Liver (tissue), 9 donors: ENCODE measurements around the gene LRRC45. TPM values are rescaled to one million over a fixed set of nuclear protein-coding genes. Genes with fewer than 3 reads are reported as not detected.

Experiments
- DNase-seq: peaks from one replicate; pipeline ENCODE4 v3.0.0-alpha.2; 2017; ENCODE audit warnings: low spot score
- H3K27ac ChIP-seq, 2 donors: one replicate each; pipeline ENCODE4 v1.7.0; 2013; ENCODE audit warnings: inconsistent platforms in 2 of 2, low read length in 2 of 2, control low read depth in 1 of 2, low read depth in 1 of 2, mild to moderate bottlenecking in 1 of 2
- H3K27me3 ChIP-seq, 4 donors: one replicate each; pipeline versions ENCODE4 v1.6.1 to v1.7.0; 2013; ENCODE audit warnings: low read length in 3 of 4, inconsistent platforms in 1 of 4, mild to moderate bottlenecking in 1 of 4, moderate library complexity in 1 of 4; ENCODE audit not compliant: control insufficient read depth in 4 of 4, insufficient read depth in 4 of 4
- H3K36me3 ChIP-seq, 4 donors: one replicate each; pipeline versions ENCODE4 v1.6.1 to v1.7.0; 2013; ENCODE audit warnings: low read length in 3 of 4, mild to moderate bottlenecking in 3 of 4, low read depth in 1 of 4, moderate library complexity in 1 of 4; ENCODE audit not compliant: control insufficient read depth in 4 of 4, insufficient read depth in 3 of 4
- H3K4me1 ChIP-seq, 4 donors: one replicate each; pipeline versions ENCODE4 v1.6.1 to v1.7.0; 2013; ENCODE audit warnings: low read length in 3 of 4, mild to moderate bottlenecking in 3 of 4, moderate library complexity in 1 of 4; ENCODE audit not compliant: control insufficient read depth in 4 of 4, insufficient read depth in 4 of 4
- H3K4me3 ChIP-seq, 3 donors: one replicate each; pipeline versions ENCODE4 v1.6.1 to v1.7.0; 2013; ENCODE audit warnings: low read length in 3 of 3, control low read depth in 1 of 3, low read depth in 1 of 3, mild to moderate bottlenecking in 1 of 3
- H3K9ac ChIP-seq, 2 donors: one replicate each; pipeline ENCODE4 v1.7.0; 2013; ENCODE audit warnings: low read length in 2 of 2, mild to moderate bottlenecking in 2 of 2, moderate library complexity in 2 of 2, control low read depth in 1 of 2, low read depth in 1 of 2
- H3K9me3 ChIP-seq, 4 donors: one replicate each; pipeline versions ENCODE4 v1.6.1 to v1.7.0; 2013; ENCODE audit warnings: low read length in 3 of 4; ENCODE audit not compliant: control insufficient read depth in 4 of 4
- EGR1 ChIP-seq, 2 donors: IDR thresholded peaks; 2 replicates each; pipeline ENCODE4 v1.6.1; 2016 to 2018; ENCODE audit warnings: antibody characterized with exemption in 2 of 2, low read depth in 2 of 2
- FOXA1 ChIP-seq: IDR thresholded peaks from 2 replicates; pipeline ENCODE4 v1.6.1; 2016; ENCODE audit warnings: antibody characterized with exemption
- FOXA2 ChIP-seq: IDR thresholded peaks from 2 replicates; pipeline ENCODE4 v1.6.1; 2016; ENCODE audit warnings: antibody characterized with exemption
- GABPA ChIP-seq, 2 donors: IDR thresholded peaks in 1 of 2; conservative IDR thresholded peaks in 1 of 2; 2 replicates each; pipeline ENCODE4 v1.6.1; 2016; ENCODE audit warnings: antibody characterized with exemption in 2 of 2, mild to moderate bottlenecking in 1 of 2, moderate library complexity in 1 of 2
- HNF4A ChIP-seq, 2 donors: conservative IDR thresholded peaks; 2 replicates each; pipeline ENCODE4 v1.6.1; 2016; ENCODE audit warnings: antibody characterized with exemption in 2 of 2, mild to moderate bottlenecking in 2 of 2
- HNF4G ChIP-seq: IDR thresholded peaks from 2 replicates; pipeline ENCODE4 v1.6.1; 2016; ENCODE audit warnings: antibody characterized with exemption
- JUND ChIP-seq, 2 donors: IDR thresholded peaks; 2 replicates each; pipeline ENCODE4 v1.6.1; 2016; ENCODE audit warnings: antibody characterized with exemption in 2 of 2
- NR2F2 ChIP-seq: IDR thresholded peaks from 2 replicates; pipeline ENCODE4 v1.6.1; 2016; ENCODE audit warnings: antibody characterized with exemption
- RAD21 ChIP-seq, 2 donors: IDR thresholded peaks; 2 replicates each; pipeline ENCODE4 v1.6.1; 2016; ENCODE audit warnings: antibody characterized with exemption in 2 of 2, mild to moderate bottlenecking in 2 of 2
- RXRA ChIP-seq, 2 donors: IDR thresholded peaks; 2 replicates each; pipeline ENCODE4 v1.6.1; 2017 to 2018; ENCODE audit warnings: antibody characterized with exemption in 2 of 2, mild to moderate bottlenecking in 1 of 2
- TAF1 ChIP-seq: conservative IDR thresholded peaks from 2 replicates; pipeline ENCODE4 v1.6.1; 2016; ENCODE audit warnings: antibody characterized with exemption, mild to moderate bottlenecking
- WGBS: extraction: QIAGEN DNeasy Blood & Tissue Kit; methylation state at CpG from one replicate; pipeline ENCODE4 v1.1.7; 2013; 5-methylcytosine and 5-hydroxymethylcytosine counted together
- polyA plus RNA-seq, 2 donors: library from polyadenylated mRNA; stranded (reverse) in 1 of 2; unstranded in 1 of 2; fragments of 200-250 nt in 1 of 2; fragments of >200 nt in 1 of 2; fragmentation: Nextera tagmentation in 1 of 2; extraction: Ambion mirVana in 1 of 2; gene quantifications; one replicate each; pipeline versions ENCODE4 v1.2.1 to v1.2.3, GENCODE V29; 2013 to 2015
- total RNA-seq, 2 donors: library from RNA; depleted of rRNA; stranded (reverse); fragments of >200 nt; gene quantifications; one replicate each; pipeline ENCODE4 v1.2.3, GENCODE V29; 2014
- TF ChIP-seq, protein P1 (sequence below): IDR thresholded peaks from 2 replicates; pipeline ENCODE4 v1.6.1; 2016; ENCODE audit warnings: antibody characterized with exemption, mild to moderate bottlenecking
- TF ChIP-seq, protein P2 (sequence below): IDR thresholded peaks from 2 replicates; pipeline ENCODE4 v1.6.1; 2016; ENCODE audit warnings: antibody characterized with exemption
- TF ChIP-seq, protein P3 (sequence below): IDR thresholded peaks from 2 replicates; pipeline ENCODE4 v1.6.1; 2016; ENCODE audit warnings: antibody characterized with exemption
- TF ChIP-seq, protein P4 (sequence below): IDR thresholded peaks from 2 replicates; pipeline ENCODE4 v1.6.1; 2016; ENCODE audit warnings: antibody characterized with exemption
- TF ChIP-seq, protein P5 (sequence below): fragments of 150-350 bp; IDR thresholded peaks from 2 replicates; pipeline ENCODE4 v1.5.1; 2017; ENCODE audit warnings: improper control_type of control experiment, low read depth, low read length; ENCODE audit not compliant: missing input control
- donor health status: healthy.
- donor health status: healthy.
- donor health status: healthy.
- donor health status: healthy.
- donor health status: healthy.

Gene LRRC45
- total and polyA plus RNA-seq, 4 donors = 4.0 to 14.1 (median 7.0) TPM

DNA sequence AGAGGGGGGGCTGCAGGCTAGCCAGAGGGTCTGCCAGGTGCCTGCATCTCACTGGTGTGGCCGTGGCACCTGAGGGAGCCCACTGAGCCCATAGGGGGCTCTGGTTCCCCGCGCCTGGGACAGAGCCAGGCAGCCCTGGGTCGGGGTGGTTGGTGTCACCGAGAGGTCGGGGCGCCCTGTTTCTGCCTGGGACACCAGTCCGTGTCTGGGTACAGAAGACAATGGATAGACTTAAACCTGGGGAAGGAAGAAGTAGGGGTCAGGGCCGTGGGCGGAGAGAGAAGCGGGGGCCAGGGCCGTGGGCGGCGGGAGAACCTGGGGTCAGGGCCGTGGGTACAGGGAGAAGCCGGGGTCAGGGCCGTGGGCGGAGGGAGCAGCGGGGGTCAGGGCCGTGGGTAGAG, 25.5 kb downstream of the LRRC45 start:
- peaks cover 0 to 8% (median 2%) of the 10 kb centered on the region in 4 donors for H3K36me3 ChIP-seq

DNA sequence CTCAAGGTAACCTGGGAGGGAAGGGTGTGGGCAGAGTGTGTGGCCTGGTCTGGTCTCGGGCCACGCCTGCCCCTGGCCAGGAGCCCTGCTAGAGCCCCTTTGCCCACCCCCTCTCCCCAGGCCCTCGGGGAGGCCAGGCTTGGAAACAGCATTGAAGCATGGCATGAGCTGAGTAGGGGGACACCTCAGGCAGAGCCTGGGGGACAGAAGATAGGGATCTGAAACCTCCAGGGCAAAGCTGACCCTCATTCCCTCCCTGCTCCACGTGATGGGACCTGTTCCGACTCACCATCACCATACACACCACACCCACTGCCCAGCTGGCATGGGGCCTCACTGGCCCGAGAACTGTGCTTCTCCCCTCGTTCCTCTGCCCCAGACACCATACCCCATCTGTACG, 26.0 kb downstream of the LRRC45 start:
- H3K9ac ChIP-seq = no peak overlapping the region
- no peak for DNase-seq
- H3K27ac ChIP-seq = peak overlapping the region; percentile 12
- no peak overlapping the region for H3K4me3 ChIP-seq
- no peaks in the 10 kb centered on the region for H3K9me3 ChIP-seq
- peaks cover 0 to 8% (median 2%) of the 10 kb centered on the region in 4 donors for H3K36me3 ChIP-seq
- WGBS = 87% methylated on average over 8 of the region's 8 CpGs
- H3K27me3 ChIP-seq = no peaks in the 10 kb centered on the region
- peaks cover 23 to 72% (median 59%) of the 10 kb centered on the region in 4 donors for H3K4me1 ChIP-seq
- TF ChIP-seq GABPA (IDR thresholded peaks at IDR 0.05 in 1 of 2, conservative IDR thresholded peaks at IDR 0.05 in 1 of 2) = no peak
- TF ChIP-seq HNF4A (conservative IDR thresholded peaks at IDR 0.05) = no peak
- TF ChIP-seq, protein P1, sequence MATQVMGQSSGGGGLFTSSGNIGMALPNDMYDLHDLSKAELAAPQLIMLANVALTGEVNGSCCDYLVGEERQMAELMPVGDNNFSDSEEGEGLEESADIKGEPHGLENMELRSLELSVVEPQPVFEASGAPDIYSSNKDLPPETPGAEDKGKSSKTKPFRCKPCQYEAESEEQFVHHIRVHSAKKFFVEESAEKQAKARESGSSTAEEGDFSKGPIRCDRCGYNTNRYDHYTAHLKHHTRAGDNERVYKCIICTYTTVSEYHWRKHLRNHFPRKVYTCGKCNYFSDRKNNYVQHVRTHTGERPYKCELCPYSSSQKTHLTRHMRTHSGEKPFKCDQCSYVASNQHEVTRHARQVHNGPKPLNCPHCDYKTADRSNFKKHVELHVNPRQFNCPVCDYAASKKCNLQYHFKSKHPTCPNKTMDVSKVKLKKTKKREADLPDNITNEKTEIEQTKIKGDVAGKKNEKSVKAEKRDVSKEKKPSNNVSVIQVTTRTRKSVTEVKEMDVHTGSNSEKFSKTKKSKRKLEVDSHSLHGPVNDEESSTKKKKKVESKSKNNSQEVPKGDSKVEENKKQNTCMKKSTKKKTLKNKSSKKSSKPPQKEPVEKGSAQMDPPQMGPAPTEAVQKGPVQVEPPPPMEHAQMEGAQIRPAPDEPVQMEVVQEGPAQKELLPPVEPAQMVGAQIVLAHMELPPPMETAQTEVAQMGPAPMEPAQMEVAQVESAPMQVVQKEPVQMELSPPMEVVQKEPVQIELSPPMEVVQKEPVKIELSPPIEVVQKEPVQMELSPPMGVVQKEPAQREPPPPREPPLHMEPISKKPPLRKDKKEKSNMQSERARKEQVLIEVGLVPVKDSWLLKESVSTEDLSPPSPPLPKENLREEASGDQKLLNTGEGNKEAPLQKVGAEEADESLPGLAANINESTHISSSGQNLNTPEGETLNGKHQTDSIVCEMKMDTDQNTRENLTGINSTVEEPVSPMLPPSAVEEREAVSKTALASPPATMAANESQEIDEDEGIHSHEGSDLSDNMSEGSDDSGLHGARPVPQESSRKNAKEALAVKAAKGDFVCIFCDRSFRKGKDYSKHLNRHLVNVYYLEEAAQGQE = no peak
- no peak for TF ChIP-seq HNF4G
- no peak for TF ChIP-seq NR2F2
- no peak for TF ChIP-seq EGR1 (IDR thresholded peaks at IDR 0.05; ENCODE audit: low read depth in 2 of 2)
- TF ChIP-seq FOXA1 = no peak
- TF ChIP-seq, protein P2, sequence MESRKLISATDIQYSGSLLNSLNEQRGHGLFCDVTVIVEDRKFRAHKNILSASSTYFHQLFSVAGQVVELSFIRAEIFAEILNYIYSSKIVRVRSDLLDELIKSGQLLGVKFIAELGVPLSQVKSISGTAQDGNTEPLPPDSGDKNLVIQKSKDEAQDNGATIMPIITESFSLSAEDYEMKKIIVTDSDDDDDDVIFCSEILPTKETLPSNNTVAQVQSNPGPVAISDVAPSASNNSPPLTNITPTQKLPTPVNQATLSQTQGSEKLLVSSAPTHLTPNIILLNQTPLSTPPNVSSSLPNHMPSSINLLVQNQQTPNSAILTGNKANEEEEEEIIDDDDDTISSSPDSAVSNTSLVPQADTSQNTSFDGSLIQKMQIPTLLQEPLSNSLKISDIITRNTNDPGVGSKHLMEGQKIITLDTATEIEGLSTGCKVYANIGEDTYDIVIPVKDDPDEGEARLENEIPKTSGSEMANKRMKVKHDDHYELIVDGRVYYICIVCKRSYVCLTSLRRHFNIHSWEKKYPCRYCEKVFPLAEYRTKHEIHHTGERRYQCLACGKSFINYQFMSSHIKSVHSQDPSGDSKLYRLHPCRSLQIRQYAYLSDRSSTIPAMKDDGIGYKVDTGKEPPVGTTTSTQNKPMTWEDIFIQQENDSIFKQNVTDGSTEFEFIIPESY = no peak
- no peak for TF ChIP-seq TAF1
- no peak for TF ChIP-seq RXRA (IDR thresholded peaks at IDR 0.05)
- no peak for TF ChIP-seq JUND (IDR thresholded peaks at IDR 0.05)
- TF ChIP-seq FOXA2 = no peak

More for the DNA sequence above, 25.5 kb downstream of the LRRC45 start:
- TF ChIP-seq, protein P3, sequence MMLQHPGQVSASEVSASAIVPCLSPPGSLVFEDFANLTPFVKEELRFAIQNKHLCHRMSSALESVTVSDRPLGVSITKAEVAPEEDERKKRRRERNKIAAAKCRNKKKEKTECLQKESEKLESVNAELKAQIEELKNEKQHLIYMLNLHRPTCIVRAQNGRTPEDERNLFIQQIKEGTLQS = no peak
- peak overlapping the region in 1 of 2 donors; percentile 5 for H3K27ac ChIP-seq
- WGBS = 61% methylated on average over 20 of the region's 20 CpGs
- no peak for DNase-seq
- peaks cover 23 to 67% (median 57%) of the 10 kb centered on the region in 4 donors for H3K4me1 ChIP-seq
- H3K9ac ChIP-seq = no peak overlapping the region
- no peaks in the 10 kb centered on the region for H3K9me3 ChIP-seq
- no peak overlapping the region for H3K4me3 ChIP-seq
- no peaks in the 10 kb centered on the region for H3K27me3 ChIP-seq

DNA sequence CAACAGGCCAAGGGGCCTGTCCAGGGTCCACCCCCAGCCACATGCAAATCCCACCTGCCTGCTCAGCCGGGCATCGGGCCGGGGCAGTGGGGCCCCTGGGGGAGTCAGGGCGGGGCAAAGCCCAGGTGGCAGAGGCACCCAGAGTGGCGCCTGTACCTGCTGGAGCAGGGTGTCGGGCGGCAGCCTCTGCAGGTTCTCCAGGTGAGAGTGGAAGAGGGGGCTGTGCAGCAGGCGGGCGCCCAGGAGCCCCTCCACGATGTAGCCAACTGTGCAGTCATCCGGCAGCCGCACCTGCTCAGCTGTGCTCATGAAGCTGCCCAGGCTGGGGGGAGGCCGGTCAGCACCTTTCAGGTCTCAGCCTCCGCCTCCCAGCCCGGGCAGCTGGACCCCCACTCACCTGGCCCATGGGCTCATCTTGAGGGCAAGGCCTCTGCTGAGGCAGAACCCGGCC, 26.4 kb downstream of the LRRC45 start:
- Histone ChIP-seq H3K9me3 (no peaks in the 10 kb centered on the region), H3K9ac (no peak overlapping the region), H3K36me3 (peaks cover 4 to 8% (median 4%) of the 10 kb centered on the region in 4 donors), H3K4me3 (no peak overlapping the region), H3K4me1 (peaks cover 23 to 73% (median 59%) of the 10 kb centered on the region in 4 donors), H3K27ac (peak overlapping the region; percentile 12), H3K27me3 (no peaks in the 10 kb centered on the region)
- TF ChIP-seq TAF1 (no peak), NR2F2 (no peak), JUND (IDR thresholded peaks at IDR 0.05) (no peak), RAD21 (IDR thresholded peaks at IDR 0.05) (no peak), GABPA (IDR thresholded peaks at IDR 0.05 in 1 of 2, conservative IDR thresholded peaks at IDR 0.05 in 1 of 2) (no peak), HNF4A (conservative IDR thresholded peaks at IDR 0.05) (no peak), FOXA1 (no peak), EGR1 (IDR thresholded peaks at IDR 0.05; ENCODE audit: low read depth in 2 of 2) (no peak)
- TF ChIP-seq, protein P4, sequence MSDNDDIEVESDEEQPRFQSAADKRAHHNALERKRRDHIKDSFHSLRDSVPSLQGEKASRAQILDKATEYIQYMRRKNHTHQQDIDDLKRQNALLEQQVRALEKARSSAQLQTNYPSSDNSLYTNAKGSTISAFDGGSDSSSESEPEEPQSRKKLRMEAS = no peak
- TF ChIP-seq, protein P5, sequence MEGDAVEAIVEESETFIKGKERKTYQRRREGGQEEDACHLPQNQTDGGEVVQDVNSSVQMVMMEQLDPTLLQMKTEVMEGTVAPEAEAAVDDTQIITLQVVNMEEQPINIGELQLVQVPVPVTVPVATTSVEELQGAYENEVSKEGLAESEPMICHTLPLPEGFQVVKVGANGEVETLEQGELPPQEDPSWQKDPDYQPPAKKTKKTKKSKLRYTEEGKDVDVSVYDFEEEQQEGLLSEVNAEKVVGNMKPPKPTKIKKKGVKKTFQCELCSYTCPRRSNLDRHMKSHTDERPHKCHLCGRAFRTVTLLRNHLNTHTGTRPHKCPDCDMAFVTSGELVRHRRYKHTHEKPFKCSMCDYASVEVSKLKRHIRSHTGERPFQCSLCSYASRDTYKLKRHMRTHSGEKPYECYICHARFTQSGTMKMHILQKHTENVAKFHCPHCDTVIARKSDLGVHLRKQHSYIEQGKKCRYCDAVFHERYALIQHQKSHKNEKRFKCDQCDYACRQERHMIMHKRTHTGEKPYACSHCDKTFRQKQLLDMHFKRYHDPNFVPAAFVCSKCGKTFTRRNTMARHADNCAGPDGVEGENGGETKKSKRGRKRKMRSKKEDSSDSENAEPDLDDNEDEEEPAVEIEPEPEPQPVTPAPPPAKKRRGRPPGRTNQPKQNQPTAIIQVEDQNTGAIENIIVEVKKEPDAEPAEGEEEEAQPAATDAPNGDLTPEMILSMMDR = no peak
- TF ChIP-seq, protein P1 = no peak
- no peak for DNase-seq
- 97% methylated on average over 16 of the region's 16 CpGs for WGBS
